Measurements from ENCODE around the gene PPP1CA. TPM values are rescaled to one million over a fixed set of nuclear protein-coding genes. Genes with fewer than 3 reads are reported as not detected.
A peak's percentile ranks its signal among the peaks of the same experiment; 100 is the strongest.

Gene PPP1CA
- total and polyA plus RNA-seq, 7 donors = 59.5 to 357 (median 87.0) TPM

- Histone ChIP-seq H3K36me3 (no peaks in the 10 kb centered on the region), H3K4me1 (peaks cover 0 to 30% (median 24%) of the 10 kb centered on the region in 4 donors), H3K27ac (no peak overlapping the region), H3K4me3 (no peak overlapping the region), H3K9me3 (no peaks in the 10 kb centered on the region), H3K27me3 (no peaks in the 10 kb centered on the region)
- intact Hi-C loops (cut with DNase I) = no loop called here
- TF ChIP-seq CTCF (IDR thresholded peaks at IDR 0.05) = no peak
- TF ChIP-seq POLR2A (IDR thresholded peaks at IDR 0.05) = no peak
- TF ChIP-seq EP300 (IDR thresholded peaks at IDR 0.05) = no peak
- no peak for TF ChIP-seq POLR2AphosphoS5 (IDR thresholded peaks at IDR 0.05)
- no peak for DNase-seq
- WGBS, 2 donors = 94 to 95% methylated on average over 13 of the region's 13 CpGs
Measured at GRCh38 chr11:67423466-67423865, 21.8 kb upstream of the PPP1CA start.

GRCh38 chr11:67422891-67423290 is 21.2 kb upstream of the PPP1CA start:
- TF ChIP-seq CTCF (IDR thresholded peaks at IDR 0.05) (no peak), POLR2A (IDR thresholded peaks at IDR 0.05) (no peak), POLR2AphosphoS5 (IDR thresholded peaks at IDR 0.05) (no peak), EP300 (IDR thresholded peaks at IDR 0.05) (no peak)
- WGBS, 2 donors = 54 to 64% methylated on average over 6 of the region's 6 CpGs
- H3K27me3 ChIP-seq = no peaks in the 10 kb centered on the region
- H3K36me3 ChIP-seq = no peaks in the 10 kb centered on the region
- H3K27ac ChIP-seq = no peak overlapping the region
- intact Hi-C loops (cut with DNase I) = no loop called here
- no peak for DNase-seq
- H3K4me3 ChIP-seq = no peak overlapping the region
- H3K4me1 ChIP-seq = peaks cover 0 to 30% (median 23%) of the 10 kb centered on the region in 4 donors
- H3K9me3 ChIP-seq = no peaks in the 10 kb centered on the region

GRCh38 chr11:67421430-67422031 is 19.9 kb upstream of the PPP1CA start:
- DNase-seq = no peak
- Histone ChIP-seq H3K27ac (peak overlapping the region; percentile 88 to 99 (median 92)), H3K9me3 (no peaks in the 10 kb centered on the region), H3K4me1 (peaks cover 0 to 31% (median 20%) of the 10 kb centered on the region in 4 donors), H3K4me3 (peak overlapping the region; percentile 31 to 87 (median 71)), H3K27me3 (no peaks in the 10 kb centered on the region), H3K36me3 (no peaks in the 10 kb centered on the region)
- WGBS, 2 donors = 55 to 77% methylated on average over 22 of the region's 22 CpGs
- TF ChIP-seq EP300 (IDR thresholded peaks at IDR 0.05) = no peak
- TF ChIP-seq POLR2AphosphoS5 (IDR thresholded peaks at IDR 0.05) = no peak
- no peak for TF ChIP-seq POLR2A (IDR thresholded peaks at IDR 0.05)
- TF ChIP-seq CTCF (IDR thresholded peaks at IDR 0.05) = no peak
- intact Hi-C loops (cut with DNase I) = loop anchor here (2.0 kb wide), 1 partner anchor 19 kb away; no protein-coding TSS in a partner anchor

- TF ChIP-seq EP300 (IDR thresholded peaks at IDR 0.05) = no peak
- TF ChIP-seq POLR2AphosphoS5 (IDR thresholded peaks at IDR 0.05) = peak; percentile 71 to 86 (median 81)
- Histone ChIP-seq H3K9me3 (no peaks in the 10 kb centered on the region), H3K27me3 (peaks cover 0 to under 1% (median 0%) of the 10 kb centered on the region in 3 donors), H3K4me1 (peaks cover 0 to 38% (median 25%) of the 10 kb centered on the region in 4 donors), H3K36me3 (no peaks in the 10 kb centered on the region), H3K4me3 (peak overlapping the region; percentile 31 to 87 (median 71)), H3K27ac (peak overlapping the region; percentile 88 to 99 (median 92))
- 1% methylated on average over 97 of the region's 97 CpGs for WGBS, 2 donors
- intact Hi-C loops (cut with DNase I) = loop anchor here (2.0 kb wide), 1 partner anchor 18 kb away; no protein-coding TSS in a partner anchor
- peak; percentile 98 for DNase-seq
Measured at GRCh38 chr11:67420646-67421429, 19.2 kb upstream of the PPP1CA start.

- no peak for DNase-seq
Measured at GRCh38 chr11:67420147-67420645, 18.5 kb upstream of the PPP1CA start.

More at GRCh38 chr11:67420147-67420645, 18.5 kb upstream of the PPP1CA start:
- Histone ChIP-seq H3K4me3 (peak overlapping the region; percentile 31 to 87 (median 71)), H3K27ac (peak overlapping the region; percentile 88 to 99 (median 92)), H3K36me3 (no peaks in the 10 kb centered on the region), H3K9me3 (no peaks in the 10 kb centered on the region), H3K27me3 (peaks cover 0 to 5% (median 2%) of the 10 kb centered on the region in 3 donors), H3K4me1 (peaks cover 0 to 44% (median 31%) of the 10 kb centered on the region in 4 donors)
- TF ChIP-seq POLR2AphosphoS5 (IDR thresholded peaks at IDR 0.05) = no peak
- TF ChIP-seq EP300 (IDR thresholded peaks at IDR 0.05) = no peak
- no peak for TF ChIP-seq POLR2A (IDR thresholded peaks at IDR 0.05)
- no peak for TF ChIP-seq CTCF (IDR thresholded peaks at IDR 0.05)
- 26 to 35% methylated on average over 15 of the region's 15 CpGs for WGBS, 2 donors
- intact Hi-C loops (cut with DNase I) = loop anchor here (2.0 kb wide), 1 partner anchor 17 kb away; no protein-coding TSS in a partner anchor

Measured in sigmoid colon (tissue), 7 donors.